Brain microvascular endothelial cell (primary cell): ENCODE results near the gene TSSK3.

Experiments
- DNase-seq: peaks from one replicate; pipeline ENCODE4 v3.0.0-alpha.2; 2020
- H3K27ac ChIP-seq: fragments of 250-450 bp; sonication (Bioruptor Pico); 2 replicates; pipeline ENCODE4 v1.5.1; 2020; ENCODE audit warnings: mild to moderate bottlenecking, moderate library complexity
- H3K27me3 ChIP-seq: fragments of 250-450 bp; sonication (Bioruptor Pico); replicated peaks from 2 replicates; pipeline ENCODE4 v1.5.1; 2020; ENCODE audit warnings: mild to moderate bottlenecking
- H3K36me3 ChIP-seq: fragments of 250-450 bp; sonication (Bioruptor Pico); replicated peaks from 2 replicates; pipeline ENCODE4 v1.5.1; 2020; ENCODE audit warnings: mild to moderate bottlenecking
- H3K4me3 ChIP-seq: 2 replicates; pipeline ENCODE4 v1.5.1; 2011; ENCODE audit warnings: low read depth, mild to moderate bottlenecking, control low read depth, low read length, moderate library complexity
- CTCF ChIP-seq: IDR thresholded peaks from 2 replicates; pipeline ENCODE4 v1.5.1; 2011; ENCODE audit warnings: low read depth, mild to moderate bottlenecking, moderate library complexity, low read length, control low read depth, inconsistent platforms; ENCODE audit errors: missing control alignments
- in situ Hi-C: cut with HindIII; loops from 2 replicates; pipeline ENCODE4 v1.10.0; 2017; ENCODE audit warnings: low sequenced_read_pairs, low pct_ligation_motif_present

The TSSK3 gene

DNA sequence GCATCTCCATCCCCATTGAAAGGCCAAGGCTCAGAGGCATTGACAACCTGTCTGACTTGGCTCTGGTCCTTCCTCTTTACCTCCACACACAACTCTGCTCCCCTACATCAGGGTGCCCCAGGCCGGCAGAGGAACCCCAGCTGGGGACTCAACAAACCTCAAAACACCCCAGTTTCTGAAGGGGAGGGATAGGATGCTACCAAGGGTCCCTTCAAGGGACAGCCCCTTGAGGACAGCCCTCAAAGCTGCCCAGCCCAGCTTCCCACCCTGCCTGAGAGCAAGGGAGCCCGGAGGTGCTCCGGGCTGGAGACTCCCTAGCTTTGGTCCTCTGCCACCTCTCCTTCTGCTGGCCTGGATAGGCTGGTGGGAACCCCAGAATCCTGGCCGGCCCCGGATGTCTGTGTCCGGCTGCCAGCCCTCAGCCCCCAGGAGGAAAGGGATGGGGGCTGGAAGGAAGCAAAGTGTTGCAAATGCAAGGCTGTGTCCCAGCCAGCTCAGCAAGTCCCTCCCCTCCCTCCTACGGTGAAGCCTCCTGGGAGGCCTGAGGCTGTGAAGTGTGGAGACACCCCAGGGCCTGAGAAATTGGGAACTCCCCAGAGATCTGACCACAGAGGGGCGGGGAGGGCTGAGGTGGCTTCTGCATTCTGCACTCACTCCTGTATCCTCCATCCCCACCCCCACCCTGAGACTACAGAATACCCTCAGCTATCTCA is 25.2 kb upstream of the TSSK3 start:
- no peak for DNase-seq
- peaks cover 22% of the 10 kb centered on the region for H3K36me3 ChIP-seq
- in situ Hi-C loops, result no loop called here
- H3K4me3 ChIP-seq, result no peak overlapping the region
- no peak overlapping the region for H3K27ac ChIP-seq
- no peak for TF ChIP-seq CTCF
- H3K27me3 ChIP-seq, result no peaks in the 10 kb centered on the region

GRCh38 chr1:32337855-32338636 is 24.3 kb upstream of the TSSK3 start:
- TF ChIP-seq CTCF, result no peak
- Histone ChIP-seq H3K27me3 (no peaks in the 10 kb centered on the region), H3K27ac (no peak overlapping the region), H3K4me3 (no peak overlapping the region), H3K36me3 (peaks cover 14% of the 10 kb centered on the region)
- no peak for DNase-seq
- in situ Hi-C loops, result no loop called here

- Histone ChIP-seq H3K4me3 (no peak overlapping the region), H3K36me3 (peaks cover 8% of the 10 kb centered on the region), H3K27ac (no peak overlapping the region), H3K27me3 (no peaks in the 10 kb centered on the region)
- TF ChIP-seq CTCF, result no peak
- no peak for DNase-seq
- in situ Hi-C loops, result no loop called here
Observed at GRCh38 chr1:32338637-32339145, 23.6 kb upstream of the TSSK3 start.

DNA sequence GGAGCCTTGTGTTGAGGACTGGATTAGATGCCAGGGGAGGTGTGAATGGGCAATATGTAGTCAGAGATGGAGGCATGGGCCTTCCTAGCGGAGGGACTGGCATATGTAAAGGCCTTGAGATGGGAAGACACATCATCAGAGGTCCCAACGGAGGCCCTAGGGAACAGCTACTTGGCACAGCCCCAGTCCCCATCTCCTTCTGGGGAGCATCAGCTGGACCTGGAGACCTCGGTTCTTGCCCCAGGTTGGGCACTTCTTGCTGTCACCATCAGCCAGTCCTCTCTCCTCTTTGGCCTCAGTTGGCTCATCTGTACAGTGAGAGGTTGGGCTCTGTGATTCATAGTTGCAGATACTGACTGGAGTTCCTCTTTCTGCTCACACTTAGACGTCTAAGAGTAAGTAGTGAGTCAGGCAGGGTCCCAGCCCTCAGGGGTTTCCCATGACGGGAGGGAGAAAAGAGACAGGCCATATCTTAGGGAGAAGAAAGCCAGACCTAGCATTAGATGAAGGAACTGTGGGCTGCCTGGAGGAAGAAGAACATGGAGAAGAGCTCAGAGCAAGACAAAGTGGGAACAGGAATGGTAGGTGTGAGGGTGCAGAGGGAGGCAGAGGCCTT is 22.9 kb upstream of the TSSK3 start:
- peaks cover 2% of the 10 kb centered on the region for H3K36me3 ChIP-seq
- DNase-seq, result peak; percentile 78
- no peak overlapping the region for H3K27ac ChIP-seq
- TF ChIP-seq CTCF, result no peak
- H3K4me3 ChIP-seq, result no peak overlapping the region
- H3K27me3 ChIP-seq, result no peaks in the 10 kb centered on the region
- in situ Hi-C loops, result no loop called here

- no peaks in the 10 kb centered on the region for H3K36me3 ChIP-seq
- H3K4me3 ChIP-seq, result no peak overlapping the region
- DNase-seq, result no peak
- no peaks in the 10 kb centered on the region for H3K27me3 ChIP-seq
- H3K27ac ChIP-seq, result no peak overlapping the region
- TF ChIP-seq CTCF, result no peak
- in situ Hi-C loops, result no loop called here
Observed at GRCh38 chr1:32341186-32341757, 21.1 kb upstream of the TSSK3 start.
